SK-N-SH (cell line): ENCODE results near the gene EML5. TPM values are rescaled to one million over a fixed set of nuclear protein-coding genes. Genes with fewer than 3 reads are reported as not detected.

Experiments used
- CTCF ChIA-PET: fragments of 300-600, 350-600 bp; formaldehyde crosslinking; extraction: SDS; loops from one replicate; lab custom pipeline; 2021; lab: Yijun Ruan, JAX
- POLR2A ChIA-PET: fragments of 350-600 bp; sonication (Branson Sonifier 250); formaldehyde crosslinking; extraction: SDS; loops from one replicate; lab custom pipeline; 2020; ENCODE audit warnings: antibody characterized with exemption, inconsistent platforms; lab: Yijun Ruan, JAX
- DNase-seq: peaks from one replicate; pipeline ENCODE4 v3.0.0; 2012
- H2AFZ ChIP-seq: fragments of 200-600 bp; sonication (generic); 2 replicates; pipeline ENCODE4 v1.8.1; 2016; ENCODE audit warnings: antibody characterized with exemption, mild to moderate bottlenecking, low read depth
- H3F3A ChIP-seq: fragments of 200-600 bp; sonication (generic); replicated peaks from 2 replicates; pipeline ENCODE3; 2016; ENCODE audit warnings: antibody characterized with exemption, mild to moderate bottlenecking; ENCODE audit not compliant: insufficient read depth
- H3K27ac ChIP-seq, 2 experiments: fragments of 200-500 bp in 1 of 2; fragments of 200-600 bp in 1 of 2; sonication (Bioruptor generic) in 1 of 2; sonication (generic), shearing (Covaris generic) in 1 of 2; 2 replicates each; pipeline versions ENCODE4 v1.5.1 to v1.6.1; 2014 to 2016; ENCODE audit warnings: low read depth in 2 of 2, inconsistent platforms in 1 of 2, low read length in 1 of 2, mild to moderate bottlenecking in 1 of 2, mixed read lengths in 1 of 2
- H3K27me3 ChIP-seq: fragments of 200-600 bp; sonication (generic), shearing (Covaris generic); 2 replicates; pipeline ENCODE4 v1.6.1; 2016; ENCODE audit warnings: mixed run types; ENCODE audit not compliant: insufficient read depth
- H3K36me3 ChIP-seq, 2 experiments: fragments of 200-500 bp in 1 of 2; fragments of 200-600 bp in 1 of 2; sonication (Bioruptor generic) in 1 of 2; sonication (generic) in 1 of 2; replicated peaks in 1 of 2; 2 replicates each; pipeline versions ENCODE3 to v1.5.1; 2014 to 2016; ENCODE audit warnings: low read length in 1 of 2, mild to moderate bottlenecking in 1 of 2; ENCODE audit not compliant: insufficient read depth in 2 of 2, control insufficient read depth in 1 of 2
- H3K4me1 ChIP-seq, 2 experiments: fragments of 200-500 bp in 1 of 2; fragments of 200-600 bp in 1 of 2; sonication (Bioruptor generic) in 1 of 2; sonication (generic), shearing (Covaris generic) in 1 of 2; 2 replicates each; pipeline versions ENCODE4 v1.5.1 to v1.6.1; 2014 to 2016; ENCODE audit warnings: low read depth in 1 of 2, low read length in 1 of 2, mixed run types in 1 of 2; ENCODE audit not compliant: insufficient read depth in 2 of 2, control insufficient read depth in 1 of 2
- H3K4me2 ChIP-seq: fragments of 200-600 bp; sonication (generic), shearing (Covaris generic); 2 replicates; pipeline ENCODE4 v1.6.1; 2017; ENCODE audit warnings: mixed run types
- H3K4me3 ChIP-seq, 2 experiments: fragments of 200-500 bp in 1 of 2; fragments of 200-600 bp in 1 of 2; sonication (Bioruptor generic) in 1 of 2; sonication (generic), shearing (Covaris generic) in 1 of 2; 2 replicates each; pipeline versions ENCODE4 v1.5.1 to v1.8.1; 2014 to 2016; ENCODE audit warnings: low read depth in 2 of 2, inconsistent platforms in 1 of 2, low read length in 1 of 2, mild to moderate bottlenecking in 1 of 2, mixed read lengths in 1 of 2, moderate library complexity in 1 of 2
- H3K79me2 ChIP-seq: fragments of 200-600 bp; sonication (generic); 2 replicates; pipeline ENCODE4 v1.8.1; 2017; ENCODE audit warnings: mild to moderate bottlenecking; ENCODE audit not compliant: insufficient read depth
- H3K9ac ChIP-seq: fragments of 200-600 bp; sonication (generic); 2 replicates; pipeline ENCODE4 v1.6.1; 2017; ENCODE audit warnings: mixed run types
- H3K9me2 ChIP-seq: fragments of 200-600 bp; sonication (generic); 2 replicates; pipeline ENCODE4 v1.6.1; 2017; ENCODE audit warnings: mixed run types
- H3K9me3 ChIP-seq: fragments of 200-600 bp; sonication (generic); 2 replicates; pipeline ENCODE4 v1.6.1; 2017; ENCODE audit warnings: mixed run types, mild to moderate bottlenecking, moderate library complexity
- H4K20me1 ChIP-seq: fragments of 200-600 bp; sonication (generic); 2 replicates; pipeline ENCODE4 v1.6.1; 2017; ENCODE audit warnings: mild to moderate bottlenecking, mixed run types; ENCODE audit not compliant: insufficient read depth
- FOSL2 ChIP-seq: IDR thresholded peaks from 2 replicates; pipeline ENCODE4 v1.4.0; 2012; ENCODE audit warnings: low read depth, mild to moderate bottlenecking, moderate library complexity, borderline replicate concordance
- GATA2 ChIP-seq: sonication (generic); formaldehyde crosslinking; IDR thresholded peaks from 2 replicates; pipeline ENCODE4 v1.5.0; 2020; ENCODE audit warnings: mild to moderate bottlenecking, missing genetic modification reagents
- MEF2A ChIP-seq: IDR thresholded peaks from 2 replicates; pipeline ENCODE4 v1.4.0; 2012; ENCODE audit warnings: low read depth, borderline replicate concordance
- MXI1 ChIP-seq: IDR thresholded peaks from 2 replicates; pipeline ENCODE4 v1.6.1; 2012; ENCODE audit warnings: mild to moderate bottlenecking, low read depth, low read length, improper control_type of control experiment
- PBX3 ChIP-seq: IDR thresholded peaks from 2 replicates; pipeline ENCODE4; 2012
- RAD21 ChIP-seq: IDR thresholded peaks from 2 replicates; pipeline ENCODE4 v1.6.1; 2012; ENCODE audit warnings: mild to moderate bottlenecking, low read length
- RCOR1 ChIP-seq: fragments of 150-350 bp; IDR thresholded peaks from 2 replicates; pipeline ENCODE4 v1.6.1; 2017; ENCODE audit warnings: antibody characterized with exemption, low read length
- RXRA ChIP-seq: IDR thresholded peaks from 2 replicates; pipeline ENCODE4 v1.4.0; 2012; ENCODE audit warnings: low read depth, mild to moderate bottlenecking, borderline replicate concordance
- SIN3A ChIP-seq: IDR thresholded peaks from 2 replicates; pipeline ENCODE4 v1.6.1; 2012; ENCODE audit warnings: low read depth, mild to moderate bottlenecking, low read length, moderate library complexity, borderline replicate concordance
- SMC3 ChIP-seq: IDR thresholded peaks from 2 replicates; pipeline ENCODE4 v1.6.1; 2012; ENCODE audit warnings: low read depth, low read length, improper control_type of control experiment
- TEAD4 ChIP-seq: IDR thresholded peaks from 2 replicates; pipeline ENCODE4 v1.4.0; 2012; ENCODE audit warnings: mild to moderate bottlenecking, borderline replicate concordance; ENCODE audit not compliant: insufficient read depth
- YY1 ChIP-seq: IDR thresholded peaks from 2 replicates; pipeline ENCODE4 v1.4.0; 2012; ENCODE audit warnings: low read depth, mild to moderate bottlenecking
- WGBS: methylation state at CpG from one replicate; pipeline ENCODE4 v1.1.6; 2017; ENCODE audit warnings: low lambda C conversion rate; 5-methylcytosine and 5-hydroxymethylcytosine counted together
- polyA plus RNA-seq, 3 experiments: library from polyadenylated mRNA; depleted of rRNA; stranded (reverse); fragments of >200 nt; gene quantifications; 2 replicates each; pipeline ENCODE4 v1.2.3, GENCODE V29; 2012
- TF ChIP-seq, protein P1 (sequence below): IDR thresholded peaks from 2 replicates; pipeline ENCODE4 v1.4.0; 2012; ENCODE audit warnings: low read depth
- TF ChIP-seq, protein P2 (sequence below): fragments of 150-350 bp; IDR thresholded peaks from 2 replicates; pipeline ENCODE4 v1.6.1; 2016; ENCODE audit warnings: mild to moderate bottlenecking, low read depth, low read length
- TF ChIP-seq, protein P3 (sequence below): fragments of 200-600 bp; sonication (generic); IDR thresholded peaks from 2 replicates; pipeline ENCODE4 v1.6.1; 2017; ENCODE audit warnings: antibody characterized with exemption, mild to moderate bottlenecking, moderate library complexity
- TF ChIP-seq, protein P4 (sequence below): fragments of 150-350 bp; IDR thresholded peaks from 2 replicates; pipeline ENCODE4 v1.6.1; 2017; ENCODE audit warnings: antibody characterized with exemption, low read length, low read depth, borderline replicate concordance

Gene EML5
- polyA plus RNA-seq, 1 of the 3 experiments (the other 2 are of a cell fraction) = 0.23 TPM

DNA sequence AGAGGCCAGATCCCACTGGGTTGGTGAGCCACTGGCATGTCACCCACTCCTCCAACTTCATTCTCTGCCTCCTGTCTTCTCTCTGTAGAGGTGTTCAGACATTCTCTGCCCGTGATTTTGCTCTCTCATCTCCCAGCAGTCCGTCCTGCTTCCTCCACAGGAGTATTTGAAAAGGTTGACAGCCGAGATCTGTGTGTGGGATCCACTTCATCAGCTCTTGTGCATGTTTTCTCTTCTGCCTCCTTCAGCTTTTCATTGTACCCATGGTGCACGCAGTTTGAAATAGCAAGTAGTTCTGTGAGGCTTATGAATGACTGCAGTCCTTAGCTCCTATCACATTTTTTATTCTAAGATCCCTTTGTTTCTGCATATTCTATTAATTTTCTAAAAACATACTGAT, 195.2 kb downstream of the EML5 start:
- Histone ChIP-seq H3K36me3 (peaks cover 69 to 87% of the 10 kb centered on the region in 2 experiments), H3K4me2 (no peak overlapping the region), H2AFZ (no peak overlapping the region)
- 91% methylated on average over 4 of the region's 4 CpGs for WGBS
- TF ChIP-seq RCOR1 = no peak
- no peak for TF ChIP-seq FOSL2
- TF ChIP-seq RXRA = no peak
- TF ChIP-seq TEAD4 = no peak
- TF ChIP-seq MXI1 = no peak
- TF ChIP-seq SMC3 = no peak
- TF ChIP-seq, protein P1, sequence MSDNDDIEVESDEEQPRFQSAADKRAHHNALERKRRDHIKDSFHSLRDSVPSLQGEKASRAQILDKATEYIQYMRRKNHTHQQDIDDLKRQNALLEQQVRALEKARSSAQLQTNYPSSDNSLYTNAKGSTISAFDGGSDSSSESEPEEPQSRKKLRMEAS = no peak
- no peak for TF ChIP-seq PBX3
- no peak for TF ChIP-seq RAD21
- TF ChIP-seq, protein P2, sequence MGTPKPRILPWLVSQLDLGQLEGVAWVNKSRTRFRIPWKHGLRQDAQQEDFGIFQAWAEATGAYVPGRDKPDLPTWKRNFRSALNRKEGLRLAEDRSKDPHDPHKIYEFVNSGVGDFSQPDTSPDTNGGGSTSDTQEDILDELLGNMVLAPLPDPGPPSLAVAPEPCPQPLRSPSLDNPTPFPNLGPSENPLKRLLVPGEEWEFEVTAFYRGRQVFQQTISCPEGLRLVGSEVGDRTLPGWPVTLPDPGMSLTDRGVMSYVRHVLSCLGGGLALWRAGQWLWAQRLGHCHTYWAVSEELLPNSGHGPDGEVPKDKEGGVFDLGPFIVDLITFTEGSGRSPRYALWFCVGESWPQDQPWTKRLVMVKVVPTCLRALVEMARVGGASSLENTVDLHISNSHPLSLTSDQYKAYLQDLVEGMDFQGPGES = no peak
- no peak for TF ChIP-seq MEF2A
- TF ChIP-seq, protein P3, sequence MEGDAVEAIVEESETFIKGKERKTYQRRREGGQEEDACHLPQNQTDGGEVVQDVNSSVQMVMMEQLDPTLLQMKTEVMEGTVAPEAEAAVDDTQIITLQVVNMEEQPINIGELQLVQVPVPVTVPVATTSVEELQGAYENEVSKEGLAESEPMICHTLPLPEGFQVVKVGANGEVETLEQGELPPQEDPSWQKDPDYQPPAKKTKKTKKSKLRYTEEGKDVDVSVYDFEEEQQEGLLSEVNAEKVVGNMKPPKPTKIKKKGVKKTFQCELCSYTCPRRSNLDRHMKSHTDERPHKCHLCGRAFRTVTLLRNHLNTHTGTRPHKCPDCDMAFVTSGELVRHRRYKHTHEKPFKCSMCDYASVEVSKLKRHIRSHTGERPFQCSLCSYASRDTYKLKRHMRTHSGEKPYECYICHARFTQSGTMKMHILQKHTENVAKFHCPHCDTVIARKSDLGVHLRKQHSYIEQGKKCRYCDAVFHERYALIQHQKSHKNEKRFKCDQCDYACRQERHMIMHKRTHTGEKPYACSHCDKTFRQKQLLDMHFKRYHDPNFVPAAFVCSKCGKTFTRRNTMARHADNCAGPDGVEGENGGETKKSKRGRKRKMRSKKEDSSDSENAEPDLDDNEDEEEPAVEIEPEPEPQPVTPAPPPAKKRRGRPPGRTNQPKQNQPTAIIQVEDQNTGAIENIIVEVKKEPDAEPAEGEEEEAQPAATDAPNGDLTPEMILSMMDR = no peak
- no peak for TF ChIP-seq YY1
- TF ChIP-seq, protein P4, sequence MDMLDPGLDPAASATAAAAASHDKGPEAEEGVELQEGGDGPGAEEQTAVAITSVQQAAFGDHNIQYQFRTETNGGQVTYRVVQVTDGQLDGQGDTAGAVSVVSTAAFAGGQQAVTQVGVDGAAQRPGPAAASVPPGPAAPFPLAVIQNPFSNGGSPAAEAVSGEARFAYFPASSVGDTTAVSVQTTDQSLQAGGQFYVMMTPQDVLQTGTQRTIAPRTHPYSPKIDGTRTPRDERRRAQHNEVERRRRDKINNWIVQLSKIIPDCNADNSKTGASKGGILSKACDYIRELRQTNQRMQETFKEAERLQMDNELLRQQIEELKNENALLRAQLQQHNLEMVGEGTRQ = no peak
- TF ChIP-seq SIN3A = no peak
- no peak for TF ChIP-seq GATA2
- TF ChIP-seq, all 33 proteins: peak for 0
- H3K9ac ChIP-seq = no peak overlapping the region
- CTCF ChIA-PET = no interaction called here
- H4K20me1 ChIP-seq = no peaks in the 10 kb centered on the region
- no peaks in the 10 kb centered on the region for H3K27me3 ChIP-seq
- no peaks in the 10 kb centered on the region for H3K4me1 ChIP-seq
- H3K4me3 ChIP-seq = no peak overlapping the region
- DNase-seq = no peak
- H3K9me2 ChIP-seq = no peaks in the 10 kb centered on the region
- H3K27ac ChIP-seq = no peak overlapping the region; a peak in 1 of 4 replicates
- no peaks in the 10 kb centered on the region for H3K9me3 ChIP-seq
- H3K79me2 ChIP-seq = peaks cover 6% of the 10 kb centered on the region; the same call in 1 of the 2 replicates
- POLR2A ChIA-PET = interaction anchor here (0.6 kb wide), 1 partner anchor 408 kb away, joined by 3 read pairs; no protein-coding TSS in a partner anchor
- no peaks in the 10 kb centered on the region for H3F3A ChIP-seq
